BE2C (cell line): ENCODE data around the gene DAND5.
A peak's percentile ranks its signal among the peaks of the same experiment; 100 is the strongest.

Source experiments
- DNase-seq: peaks from one replicate; pipeline ENCODE4 v3.0.0-alpha.2; 2020
- H3K27me3 ChIP-seq: fragments of 250-450 bp; sonication (Bioruptor Pico); 2 replicates; pipeline ENCODE4 v1.5.1; 2020; ENCODE audit warnings: mild to moderate bottlenecking
- H3K36me3 ChIP-seq: fragments of 250-450 bp; sonication (Bioruptor Pico); 2 replicates; pipeline ENCODE4 v1.5.1; 2020; ENCODE audit warnings: mild to moderate bottlenecking
- H3K4me1 ChIP-seq: fragments of 250-450 bp; sonication (Bioruptor Pico); 2 replicates; pipeline ENCODE4 v1.5.1; 2020
- H3K4me3 ChIP-seq: 2 replicates; pipeline ENCODE4 v1.5.1; 2011; ENCODE audit warnings: low read depth, low read length
- H3K9me3 ChIP-seq: fragments of 250-450 bp; sonication (Bioruptor Pico); 2 replicates; pipeline ENCODE4 v1.5.1; 2020
- CTCF ChIP-seq: IDR thresholded peaks from 2 replicates; pipeline ENCODE4 v1.5.1; 2012; ENCODE audit warnings: mild to moderate bottlenecking, low read depth, low read length

DAND5 gene

GRCh38 chr19:13022111-13022858 lies 52.9 kb downstream of the DAND5 start:
- H3K9me3 ChIP-seq = no peaks in the 10 kb centered on the region
- peaks cover 27% of the 10 kb centered on the region for H3K4me1 ChIP-seq
- H3K4me3 ChIP-seq = peak overlapping the region; percentile 68
- no peak for DNase-seq
- TF ChIP-seq CTCF = no peak
- H3K36me3 ChIP-seq = peaks cover 5% of the 10 kb centered on the region
- no peaks in the 10 kb centered on the region for H3K27me3 ChIP-seq

- Histone ChIP-seq H3K36me3 (peaks cover 5% of the 10 kb centered on the region), H3K4me3 (peak overlapping the region; percentile 68), H3K9me3 (no peaks in the 10 kb centered on the region), H3K27me3 (no peaks in the 10 kb centered on the region), H3K4me1 (peaks cover 22% of the 10 kb centered on the region)
- peak; percentile 79 for DNase-seq
- TF ChIP-seq CTCF = no peak
These were observed 53.7 kb downstream of the DAND5 start for GRCh38 chr19:13022859-13023636.

GRCh38 chr19:13023656-13024055 lies 54.3 kb downstream of the DAND5 start:
- H3K4me1 ChIP-seq = peaks cover 18% of the 10 kb centered on the region
- no peak for TF ChIP-seq CTCF
- H3K4me3 ChIP-seq = peak overlapping the region; percentile 68
- peaks cover 5% of the 10 kb centered on the region for H3K36me3 ChIP-seq
- no peaks in the 10 kb centered on the region for H3K9me3 ChIP-seq
- no peaks in the 10 kb centered on the region for H3K27me3 ChIP-seq
- no peak for DNase-seq
